Measurements from ENCODE around the gene SNX10. TPM values are rescaled to one million over a fixed set of nuclear protein-coding genes. Genes with fewer than 3 reads are reported as not detected.
A peak's percentile ranks its signal among the peaks of the same experiment; 100 is the strongest.

The SNX10 gene
- total RNA-seq, 1 experiment from 2014 or later = 9.4 TPM

GRCh38 chr7:26329520-26330255 is 38.0 kb downstream of the SNX10 start:
- H2BK15ac ChIP-seq (ENCODE audit: low read depth, low read length) = no peak overlapping the region
- no peak overlapping the region for H2AK5ac ChIP-seq (ENCODE audit: insufficient read length, low read length)
- no peak overlapping the region for H3T11ph ChIP-seq (ENCODE audit: low read length)
- H2BK5ac ChIP-seq (ENCODE audit: insufficient read length, low read length) = no peak overlapping the region
- peaks cover 0 to 4% (median 3%) of the 10 kb centered on the region in 3 experiments; a peak in 3 of 7 replicates for H3K36me3 Mint-ChIP-seq (ENCODE audit: insufficient read depth in 1 of 3, low read depth in 3 of 3)
- H3K27me3 ChIP-seq (ENCODE audit: insufficient read depth, low read length) = no peaks in the 10 kb centered on the region
- H4K91ac ChIP-seq (ENCODE audit: insufficient read length, low read depth, low read length) = no peak overlapping the region
- no peak for DNase-seq
- no peaks in the 10 kb centered on the region for H4K20me1 ChIP-seq (ENCODE audit: control insufficient read depth, insufficient read depth, insufficient read length)
- no peaks in the 10 kb centered on the region for H3K4me1 Mint-ChIP-seq
- TF ChIP-seq CTCF (conservative IDR thresholded peaks at IDR 0.05) = no peak
- H3K23ac ChIP-seq (ENCODE audit: insufficient read length, low read depth, low read length) = no peak overlapping the region
- no peak overlapping the region for H2AFZ ChIP-seq (ENCODE audit: low read length)
- no peak overlapping the region for H3K18ac ChIP-seq (ENCODE audit: insufficient read length, low read depth, low read length)
- no peak overlapping the region for H3K14ac ChIP-seq (ENCODE audit: insufficient read depth, low read length)
- no CpG with 5 or more reads among the region's 13 CpGs for WGBS (ENCODE audit: extremely low coverage, insufficient read length, low lambda C conversion rate)
- peaks cover 6 to 10% of the 10 kb centered on the region in 2 experiments; a peak in 3 of 5 replicates for H3K9me3 Mint-ChIP-seq
- no peak overlapping the region for H3K4me2 ChIP-seq (ENCODE audit: insufficient read depth, insufficient read length, low read length)
- no peak overlapping the region for H4K5ac ChIP-seq (ENCODE audit: insufficient read length, low read depth, low read length)
- no peaks in the 10 kb centered on the region for H3K27me3 Mint-ChIP-seq (ENCODE audit: low read depth)
- H3K79me2 ChIP-seq (ENCODE audit: insufficient read depth, low read length) = no peaks in the 10 kb centered on the region
- H3K79me1 ChIP-seq (ENCODE audit: insufficient read depth, low read depth, low read length, poor library complexity, severe bottlenecking) = no peaks in the 10 kb centered on the region
- H2BK12ac ChIP-seq (ENCODE audit: insufficient read length, low read depth, low read length) = no peak overlapping the region
- H3K56ac ChIP-seq (ENCODE audit: insufficient read length, low read depth, low read length) = peak overlapping the region; percentile 30
- H3K4me1 ChIP-seq (ENCODE audit: insufficient read depth, low read length) = no peaks in the 10 kb centered on the region
- no peak overlapping the region for H3K4me3 Mint-ChIP-seq
- H3K27ac Mint-ChIP-seq = peak overlapping the region in 1 of 3 experiments; percentile 53; a peak in 3 of 7 replicates
- H3K9me3 ChIP-seq (ENCODE audit: control insufficient read depth, low read depth, low read length) = no peaks in the 10 kb centered on the region
- no peak overlapping the region for H2BK20ac ChIP-seq (ENCODE audit: low read depth, low read length, poor library complexity, severe bottlenecking)
- no peak overlapping the region for H3K27ac ChIP-seq (ENCODE audit: insufficient read length, low read depth, low read length)
- H3K4ac ChIP-seq (ENCODE audit: low read depth, low read length) = no peak overlapping the region
- no peak overlapping the region for H2BK120ac ChIP-seq (ENCODE audit: low read depth, low read length, poor library complexity, severe bottlenecking)
- H3K9ac ChIP-seq (ENCODE audit: extremely low read depth, insufficient read length, low read length) = no peak overlapping the region
- no peak overlapping the region for H4K8ac ChIP-seq (replicated peaks; ENCODE audit: insufficient read length, low read depth, low read length)
- H3K23me2 ChIP-seq (ENCODE audit: insufficient read length, low read depth, low read length, poor library complexity, severe bottlenecking) = no peaks in the 10 kb centered on the region

All from H9 (cell line).